ENCODE data around the gene BOLL. TPM values are rescaled to one million over a fixed set of nuclear protein-coding genes. Genes with fewer than 3 reads are reported as not detected.
"Not testable (repeated sequence)": the region's sequence is repeated elsewhere in the genome, so short reads cannot be mapped to it uniquely, and the experiment has no call there.

Gene BOLL
- total RNA-seq, result not detected in 2 replicates

GRCh38 chr2:197784956-197785941 lies at the start of gene BOLL:
BOLL (minus strand) TSS chr2:197785319; CDS start chr2:197781850, 3,469 bp downstream.
- no peak for DNase-seq (ENCODE audit: extremely low read depth, low read depth, low spot score)

GRCh38 chr2:197834771-197835170 lies 49.7 kb upstream of the BOLL start:
- not testable (repeated sequence) for DNase-seq (ENCODE audit: extremely low read depth, low read depth, low spot score)

- peak; percentile 82 for DNase-seq (ENCODE audit: extremely low read depth, low read depth, low spot score)
Observed at GRCh38 chr2:197828464-197829135, 43.5 kb upstream of the BOLL start.

GRCh38 chr2:197827618-197828017 lies 42.5 kb upstream of the BOLL start:
- DNase-seq (ENCODE audit: extremely low read depth, low read depth, low spot score), result peak; percentile 91

- DNase-seq (ENCODE audit: extremely low read depth, low read depth, low spot score), result no peak
Observed at GRCh38 chr2:197822333-197822732, 37.2 kb upstream of the BOLL start.

GRCh38 chr2:197821550-197822289 lies 36.6 kb upstream of the BOLL start:
- DNase-seq (ENCODE audit: extremely low read depth, low read depth, low spot score), result no peak

GRCh38 chr2:197814526-197814925 lies 29.4 kb upstream of the BOLL start:
- DNase-seq (ENCODE audit: extremely low read depth, low read depth, low spot score), result no peak

- no peak for DNase-seq (ENCODE audit: extremely low read depth, low read depth, low spot score)
Observed at GRCh38 chr2:197813093-197813787, 28.1 kb upstream of the BOLL start.

GRCh38 chr2:197810491-197810890 lies 25.4 kb upstream of the BOLL start:
- no peak for DNase-seq (ENCODE audit: extremely low read depth, low read depth, low spot score)

GRCh38 chr2:197810016-197810415 lies 24.9 kb upstream of the BOLL start:
- no peak for DNase-seq (ENCODE audit: extremely low read depth, low read depth, low spot score)

GRCh38 chr2:197809064-197809463 lies 23.9 kb upstream of the BOLL start:
- DNase-seq (ENCODE audit: extremely low read depth, low read depth, low spot score), result no peak

GRCh38 chr2:197805715-197806633 lies 20.9 kb upstream of the BOLL start:
- no peak for DNase-seq (ENCODE audit: extremely low read depth, low read depth, low spot score)

GRCh38 chr2:197804758-197805714 lies 19.9 kb upstream of the BOLL start:
- no peak for DNase-seq (ENCODE audit: extremely low read depth, low read depth, low spot score)

GRCh38 chr2:197804049-197804757 lies 19.1 kb upstream of the BOLL start, which contains the start of gene PLCL1:
PLCL1 (plus strand) TSS chr2:197804593.
- no peak for DNase-seq (ENCODE audit: extremely low read depth, low read depth, low spot score)

GRCh38 chr2:197803033-197803444 lies 17.9 kb upstream of the BOLL start:
- DNase-seq (ENCODE audit: extremely low read depth, low read depth, low spot score), result no peak

GRCh38 chr2:197801033-197801432 lies 15.9 kb upstream of the BOLL start:
- DNase-seq (ENCODE audit: extremely low read depth, low read depth, low spot score), result no peak

GRCh38 chr2:197800091-197800490 lies 15.0 kb upstream of the BOLL start:
- DNase-seq (ENCODE audit: extremely low read depth, low read depth, low spot score), result no peak

GRCh38 chr2:197799068-197799467 lies 13.9 kb upstream of the BOLL start:
- DNase-seq (ENCODE audit: extremely low read depth, low read depth, low spot score), result no peak

All from glomerular endothelial cell (primary cell).